ENCODE results near the gene RHOJ. TPM values are rescaled to one million over a fixed set of nuclear protein-coding genes. Genes with fewer than 3 reads are reported as not detected.
"Not testable (repeated sequence)": the region's sequence is repeated elsewhere in the genome, so short reads cannot be mapped to it uniquely, and the experiment has no call there.

The RHOJ gene
- polyA plus RNA-seq, 3 donors = not detected

GRCh38 chr14:63164108-63164683, 40.0 kb upstream of the RHOJ start:
- 100% methylated on average over 2 of the region's 2 CpGs for WGBS (ENCODE audit: insufficient coverage)
- Mint-ChIP-seq H3K4me1 (no peaks in the 10 kb centered on the region), H3K9me3 (peaks cover 5 to 15% (median 10%) of the 10 kb centered on the region in 7 donors), H3K27me3 (ENCODE audit: low read depth in 3 of 3) (peaks cover 0 to 2% (median 0%) of the 10 kb centered on the region in 3 donors), H3K36me3 (no peaks in the 10 kb centered on the region), H3K4me3 (no peak overlapping the region), H3K27ac (no peak overlapping the region)
- Histone ChIP-seq H3K27ac (ENCODE audit: low read depth in 1 of 2, low read length in 2 of 2) (no peak overlapping the region), H2AFZ (ENCODE audit: insufficient read depth, low read depth, low read length, poor library complexity, severe bottlenecking) (no peak overlapping the region), H3K9ac (ENCODE audit: insufficient read depth, low read length, poor library complexity, severe bottlenecking) (no peak overlapping the region), H3K79me2 (ENCODE audit: insufficient read depth, low read length) (no peaks in the 10 kb centered on the region), H3K4me3 (replicated peaks in 1 of 3; ENCODE audit: low read depth in 2 of 3, low read length in 3 of 3) (no peak overlapping the region), H3K4me1 (ENCODE audit: control insufficient read depth in 1 of 2, insufficient read depth in 2 of 2, low read length in 2 of 2) (no peaks in the 10 kb centered on the region), H3K27me3 (ENCODE audit: control insufficient read depth in 2 of 2, insufficient read depth in 2 of 2, low read length in 2 of 2) (no peaks in the 10 kb centered on the region), H3K4me2 (replicated peaks; ENCODE audit: extremely low read depth, low read length, poor library complexity, severe bottlenecking) (no peak overlapping the region), H3K9me3 (replicated peaks in 1 of 2; ENCODE audit: control insufficient read depth in 1 of 2, insufficient read depth in 1 of 2, low read length in 2 of 2) (peaks cover 0 to 6% of the 10 kb centered on the region in 2 donors), H4K20me1 (ENCODE audit: insufficient read depth, low read length) (no peaks in the 10 kb centered on the region), H3K36me3 (replicated peaks in 1 of 2; ENCODE audit: control insufficient read depth in 1 of 2, insufficient read depth in 2 of 2, low read length in 2 of 2) (no peaks in the 10 kb centered on the region)
- TF ChIP-seq CTCF (IDR thresholded peaks at IDR 0.05) = no peak
- intact Hi-C loops (cut with micrococcal nuclease) = no loop called here
- DNase-seq = no peak

- H3K36me3 Mint-ChIP-seq; H3K27me3 ChIP-seq (ENCODE audit: control insufficient read depth in 2 of 2, insufficient read depth in 2 of 2, low read length in 2 of 2); H3K36me3 ChIP-seq (replicated peaks in 1 of 2; ENCODE audit: control insufficient read depth in 1 of 2, insufficient read depth in 2 of 2, low read length in 2 of 2); intact Hi-C loops (cut with micrococcal nuclease); H3K27me3 Mint-ChIP-seq (ENCODE audit: low read depth in 3 of 3); H3K4me1 ChIP-seq (ENCODE audit: control insufficient read depth in 1 of 2, insufficient read depth in 2 of 2, low read length in 2 of 2); DNase-seq; H3K4me2 ChIP-seq (replicated peaks; ENCODE audit: extremely low read depth, low read length, poor library complexity, severe bottlenecking); H4K20me1 ChIP-seq (ENCODE audit: insufficient read depth, low read length); H3K79me2 ChIP-seq (ENCODE audit: insufficient read depth, low read length); H3K4me1 Mint-ChIP-seq; H3K9me3 ChIP-seq (replicated peaks in 1 of 2; ENCODE audit: control insufficient read depth in 1 of 2, insufficient read depth in 1 of 2, low read length in 2 of 2); H3K9ac ChIP-seq (ENCODE audit: insufficient read depth, low read length, poor library complexity, severe bottlenecking); H3K4me3 Mint-ChIP-seq; H3K27ac ChIP-seq (ENCODE audit: low read depth in 1 of 2, low read length in 2 of 2); H3K4me3 ChIP-seq (replicated peaks in 1 of 3; ENCODE audit: low read depth in 2 of 3, low read length in 3 of 3); H2AFZ ChIP-seq (ENCODE audit: insufficient read depth, low read depth, low read length, poor library complexity, severe bottlenecking): not testable (repeated sequence)
- H3K27ac Mint-ChIP-seq = peak overlapping the region in 1 of 7 donors; percentile 30
- 97% methylated on average over 14 of the region's 23 CpGs for WGBS (ENCODE audit: insufficient coverage)
- H3K9me3 Mint-ChIP-seq = peaks cover 5 to 15% (median 10%) of the 10 kb centered on the region in 7 donors
Measured at GRCh38 chr14:63165267-63165666, 39.0 kb upstream of the RHOJ start.

All from CD14-positive monocyte (primary cell).